ENCODE results near the gene TOPBP1.

The TOPBP1 gene

GRCh38 chr3:133699467-133699866 is 37.7 kb upstream of the TOPBP1 start:
- no peak overlapping the region for H3K9ac ChIP-seq (ENCODE audit: low read length)
- H3K4me3 ChIP-seq (ENCODE audit: low read length) = no peak overlapping the region
- no peaks in the 10 kb centered on the region for H4K20me1 ChIP-seq (ENCODE audit: insufficient read depth, low read length)
- TF ChIP-seq CTCF (IDR thresholded peaks at IDR 0.05; ENCODE audit: low read depth, low read length) = no peak
- no peak for TF ChIP-seq EZH2phosphoT487 (IDR thresholded peaks at IDR 0.05; ENCODE audit: low read depth)
- H3K36me3 ChIP-seq (replicated peaks; ENCODE audit: low read depth, low read length) = no peaks in the 10 kb centered on the region
- H3K27me3 ChIP-seq (ENCODE audit: low read depth, low read length) = peaks cover 8% of the 10 kb centered on the region
- H2AFZ ChIP-seq (ENCODE audit: low read depth, low read length) = no peak overlapping the region
- no peaks in the 10 kb centered on the region for H3K4me1 ChIP-seq (ENCODE audit: low read length)
- H3K27ac ChIP-seq (ENCODE audit: low read length) = no peak overlapping the region
- no peak overlapping the region for H3K4me2 ChIP-seq (ENCODE audit: low read length)
- no peaks in the 10 kb centered on the region for H3K9me3 ChIP-seq (ENCODE audit: insufficient read depth, low read length)
- H3K79me2 ChIP-seq (ENCODE audit: low read length) = no peaks in the 10 kb centered on the region

GRCh38 chr3:133697960-133698359 is 36.2 kb upstream of the TOPBP1 start:
- no peak overlapping the region for H3K27ac ChIP-seq (ENCODE audit: low read length)
- no peak overlapping the region for H3K4me2 ChIP-seq (ENCODE audit: low read length)
- no peak overlapping the region for H3K4me3 ChIP-seq (ENCODE audit: low read length)

GRCh38 chr3:133695560-133696171 is 33.9 kb upstream of the TOPBP1 start:
- Histone ChIP-seq H4K20me1 (ENCODE audit: insufficient read depth, low read length) (no peaks in the 10 kb centered on the region), H3K27ac (ENCODE audit: low read length) (no peak overlapping the region), H3K9me3 (ENCODE audit: insufficient read depth, low read length) (no peaks in the 10 kb centered on the region), H3K9ac (ENCODE audit: low read length) (no peak overlapping the region), H2AFZ (ENCODE audit: low read depth, low read length) (no peak overlapping the region), H3K4me1 (ENCODE audit: low read length) (no peaks in the 10 kb centered on the region), H3K4me3 (ENCODE audit: low read length) (no peak overlapping the region), H3K27me3 (ENCODE audit: low read depth, low read length) (no peaks in the 10 kb centered on the region), H3K36me3 (replicated peaks; ENCODE audit: low read depth, low read length) (no peaks in the 10 kb centered on the region), H3K79me2 (ENCODE audit: low read length) (no peaks in the 10 kb centered on the region), H3K4me2 (ENCODE audit: low read length) (no peak overlapping the region)
- TF ChIP-seq CTCF (IDR thresholded peaks at IDR 0.05; ENCODE audit: low read depth, low read length) (no peak), EZH2phosphoT487 (IDR thresholded peaks at IDR 0.05; ENCODE audit: low read depth) (no peak)

More at GRCh38 chr3:133697960-133698359, 36.2 kb upstream of the TOPBP1 start:
- no peak overlapping the region for H2AFZ ChIP-seq (ENCODE audit: low read depth, low read length)
- H3K27me3 ChIP-seq (ENCODE audit: low read depth, low read length) = no peaks in the 10 kb centered on the region
- H3K9ac ChIP-seq (ENCODE audit: low read length) = no peak overlapping the region
- H3K4me1 ChIP-seq (ENCODE audit: low read length) = no peaks in the 10 kb centered on the region
- no peaks in the 10 kb centered on the region for H3K79me2 ChIP-seq (ENCODE audit: low read length)
- H4K20me1 ChIP-seq (ENCODE audit: insufficient read depth, low read length) = no peaks in the 10 kb centered on the region
- no peaks in the 10 kb centered on the region for H3K36me3 ChIP-seq (replicated peaks; ENCODE audit: low read depth, low read length)
- no peaks in the 10 kb centered on the region for H3K9me3 ChIP-seq (ENCODE audit: insufficient read depth, low read length)
- no peak for TF ChIP-seq EZH2phosphoT487 (IDR thresholded peaks at IDR 0.05; ENCODE audit: low read depth)
- no peak for TF ChIP-seq CTCF (IDR thresholded peaks at IDR 0.05; ENCODE audit: low read depth, low read length)

- Histone ChIP-seq H3K4me1 (ENCODE audit: low read length) (no peaks in the 10 kb centered on the region), H3K79me2 (ENCODE audit: low read length) (no peaks in the 10 kb centered on the region), H3K36me3 (replicated peaks; ENCODE audit: low read depth, low read length) (no peaks in the 10 kb centered on the region), H3K4me3 (ENCODE audit: low read length) (no peak overlapping the region), H3K27ac (ENCODE audit: low read length) (no peak overlapping the region), H3K27me3 (ENCODE audit: low read depth, low read length) (no peaks in the 10 kb centered on the region), H2AFZ (ENCODE audit: low read depth, low read length) (no peak overlapping the region), H4K20me1 (ENCODE audit: insufficient read depth, low read length) (no peaks in the 10 kb centered on the region), H3K4me2 (ENCODE audit: low read length) (no peak overlapping the region), H3K9me3 (ENCODE audit: insufficient read depth, low read length) (no peaks in the 10 kb centered on the region), H3K9ac (ENCODE audit: low read length) (no peak overlapping the region)
- no peak for TF ChIP-seq CTCF (IDR thresholded peaks at IDR 0.05; ENCODE audit: low read depth, low read length)
- no peak for TF ChIP-seq EZH2phosphoT487 (IDR thresholded peaks at IDR 0.05; ENCODE audit: low read depth)
Observed at GRCh38 chr3:133694288-133695268, 32.8 kb upstream of the TOPBP1 start.
